HepG2 (cell line): ENCODE data around the gene ADSS1. TPM values are rescaled to one million over a fixed set of nuclear protein-coding genes. Genes with fewer than 3 reads are reported as not detected.
A peak's percentile ranks its signal among the peaks of the same experiment; 100 is the strongest.

Source experiments
- ATAC-seq: fragments of 200-7000 bp; cut with Tn5 transposase; 3 replicates; pipeline ENCODE4 v1.9.1; 2020; ENCODE audit warnings: mild to moderate bottlenecking, moderate library complexity
- BruUV-seq: library from RNA; stranded (reverse); fragments of 400-500 nt; replicated peaks from 2 replicates; lab custom pipeline; 2021; lab: Mats Ljungman, UMichigan
- CTCF ChIA-PET: fragments of 300-600 bp; formaldehyde crosslinking; extraction: SDS; loops from one replicate; lab custom pipeline; 2021; ENCODE audit warnings: low total read pairs, inconsistent platforms, low intra/inter-chr PET ratio; lab: Yijun Ruan, JAX
- POLR2A ChIA-PET: fragments of 350-600 bp; sonication (Branson Sonifier 250); formaldehyde crosslinking; loops from one replicate; lab custom pipeline; 2020; ENCODE audit warnings: antibody characterized with exemption, inconsistent platforms; lab: Yijun Ruan, JAX
- DNase-seq: peaks from one replicate; pipeline ENCODE4 v3.0.0-alpha.2; 2015; ENCODE audit warnings: low spot score
- FAIRE-seq: peaks from 3 replicates; lab custom pipeline; 2011; peaks lifted over from hg19 to GRCh38; lab: Jason Lieb, UNC
- H2AFZ ChIP-seq: one replicate; pipeline ENCODE4 v1.6.1; 2011; ENCODE audit warnings: low read length, inconsistent platforms
- H3K27ac ChIP-seq: fragments of 300-600 bp; 3 replicates; pipeline ENCODE4 v1.8.0; 2011; ENCODE audit warnings: mixed run types, mild to moderate bottlenecking, mixed read lengths, low read length, inconsistent platforms; ENCODE audit not compliant: insufficient read depth; ENCODE audit errors: extremely low read length
- H3K27me3 ChIP-seq, 2 experiments: fragments of 200-600 bp in 1 of 2; 2 replicates in 1 of 2; 3 replicates in 1 of 2; pipeline versions ENCODE4 v1.6.0 to v1.8.0; 2011; ENCODE audit warnings: low read length in 2 of 2, mild to moderate bottlenecking in 2 of 2, moderate library complexity in 2 of 2, inconsistent platforms in 1 of 2; ENCODE audit not compliant: insufficient read depth in 2 of 2, control insufficient read depth in 1 of 2
- H3K36me3 ChIP-seq, 2 experiments: fragments of 200-600 bp in 1 of 2; replicated peaks in 1 of 2; 2 replicates in 1 of 2; 3 replicates in 1 of 2; pipeline versions ENCODE4 v1.5.1 to v1.8.0; 2011; ENCODE audit warnings: low read length in 2 of 2, inconsistent platforms in 1 of 2; ENCODE audit not compliant: insufficient read depth in 2 of 2, control insufficient read depth in 1 of 2
- H3K4me1 ChIP-seq: 2 replicates; pipeline ENCODE4 v1.5.1; 2012; ENCODE audit warnings: low read length, inconsistent platforms; ENCODE audit not compliant: insufficient read depth
- H3K4me2 ChIP-seq: 2 replicates; pipeline ENCODE4 v1.6.0; 2011; ENCODE audit warnings: low read depth, low read length, inconsistent platforms
- H3K4me3 ChIP-seq, 3 experiments: fragments of 200-600 bp in 1 of 3; sonication (generic), shearing (Covaris generic) in 1 of 3; replicated peaks in 1 of 3; 2 replicates each; pipeline ENCODE4 v1.5.1; 2011 to 2016; ENCODE audit warnings: low read length in 3 of 3, inconsistent platforms in 2 of 3, low read depth in 2 of 3, mild to moderate bottlenecking in 2 of 3, control low read depth in 1 of 3, mixed read lengths in 1 of 3; ENCODE audit not compliant: insufficient read depth in 1 of 3
- H3K79me2 ChIP-seq: one replicate; pipeline ENCODE4 v1.6.1; 2011; ENCODE audit warnings: low read length, inconsistent platforms; ENCODE audit not compliant: insufficient read depth
- H3K9ac ChIP-seq: 2 replicates; pipeline ENCODE4 v1.6.0; 2011; ENCODE audit warnings: mild to moderate bottlenecking, low read depth, low read length, inconsistent platforms; ENCODE audit not compliant: insufficient read depth
- H3K9me3 ChIP-seq: 2 replicates; pipeline ENCODE4 v1.5.1; 2012; ENCODE audit warnings: mild to moderate bottlenecking, low read length
- H4K20me1 ChIP-seq: 2 replicates; pipeline ENCODE4 v1.6.0; 2011; ENCODE audit warnings: inconsistent platforms, mild to moderate bottlenecking, low read length, moderate library complexity; ENCODE audit not compliant: insufficient read depth
- DMAP1 ChIP-seq: IDR thresholded peaks from 2 replicates; pipeline ENCODE4 v1.6.1; 2016
- FOXO1 ChIP-seq: sonication (generic); formaldehyde crosslinking; IDR thresholded peaks from 2 replicates; pipeline ENCODE4 v1.4.0; 2020; ENCODE audit warnings: missing genetic modification reagents
- HMG20A ChIP-seq: IDR thresholded peaks from 2 replicates; pipeline ENCODE4 v1.6.1; 2016; ENCODE audit warnings: borderline replicate concordance
- LCORL ChIP-seq, 2 experiments: fragments of 450-650 bp in 1 of 2; sonication (generic) in 1 of 2; formaldehyde crosslinking in 1 of 2; IDR thresholded peaks; 2 replicates each; pipeline versions ENCODE4 v1.5.0 to v1.6.1; 2017 to 2020; ENCODE audit warnings: antibody characterized with exemption in 1 of 2, missing genetic modification reagents in 1 of 2
- MED13 ChIP-seq: sonication (generic); formaldehyde crosslinking; IDR thresholded peaks from 2 replicates; pipeline ENCODE4 v1.5.0; 2020; ENCODE audit warnings: missing genetic modification reagents
- MED8 ChIP-seq: sonication (generic); formaldehyde crosslinking; IDR thresholded peaks from 2 replicates; pipeline ENCODE4 v1.8.1; 2023; ENCODE audit warnings: mild to moderate bottlenecking, missing genetic modification reagents; ENCODE audit not compliant: insufficient replicate concordance
- RBFOX2 ChIP-seq: fragments of 200-400 bp; formaldehyde crosslinking; IDR thresholded peaks from 2 replicates; pipeline ENCODE4 v1.6.1; 2017; ENCODE audit warnings: low read depth, mild to moderate bottlenecking, low read length
- RCOR2 ChIP-seq: IDR thresholded peaks from 2 replicates; pipeline ENCODE4 v1.6.1; 2016; ENCODE audit warnings: missing biosample characterization, missing genetic modification reagents
- U2AF2 ChIP-seq: fragments of 200-400 bp; formaldehyde crosslinking; IDR thresholded peaks from 2 replicates; pipeline ENCODE4 v1.6.1; 2017; ENCODE audit warnings: low read depth, mild to moderate bottlenecking, low read length
- ZNF605 ChIP-seq: sonication (generic); formaldehyde crosslinking; IDR thresholded peaks from 2 replicates; pipeline ENCODE4 v1.8.0; 2022; ENCODE audit warnings: mild to moderate bottlenecking, missing genetic modification reagents
- ZNF746 ChIP-seq: sonication (generic); formaldehyde crosslinking; IDR thresholded peaks from 2 replicates; pipeline ENCODE4 v1.8.0; 2022; ENCODE audit warnings: mild to moderate bottlenecking, missing genetic modification reagents
- ZSCAN22 ChIP-seq: sonication (generic); formaldehyde crosslinking; IDR thresholded peaks from 2 replicates; pipeline ENCODE4 v1.4.0; 2020; ENCODE audit warnings: mild to moderate bottlenecking, missing genetic modification reagents
- WGBS: methylation state at CpG from one replicate; pipeline ENCODE4 v1.1.6; 2017; ENCODE audit warnings: low lambda C conversion rate; 5-methylcytosine and 5-hydroxymethylcytosine counted together
- in situ Hi-C: cut with HindIII; loops from 2 replicates; pipeline ENCODE4 v1.10.0; 2017; ENCODE audit warnings: low pct_unique_long_range_greater_than_20kb; ENCODE audit not compliant: extremely low pct_ligation_motif_present
- intact Hi-C: fragments of 100-400 bp; cut with micrococcal nuclease; formaldehyde crosslinking; loops from one replicate; pipeline ENCODE4 v1.10.0; 2022; ENCODE audit not compliant: unreplicated experiment
- polyA plus RNA-seq, 8 experiments: library from polyadenylated mRNA; depleted of rRNA in 3 of 8; stranded (reverse) in 7 of 8; unstranded in 1 of 8; fragments of >200 nt; fragmentation: Illumina TruSeq in 4 of 8; extraction: Trizol in 4 of 8; gene quantifications; 2 replicates each; pipeline versions ENCODE4 v1.2.1 to v1.2.3, GENCODE V29; 2011 to 2016; ENCODE audit warnings: low read depth in 4 of 8, missing spikeins in 1 of 8, mixed read lengths in 1 of 8; ENCODE audit not compliant: insufficient read depth in 1 of 8
- total RNA-seq, 5 experiments: library from RNA; depleted of rRNA; stranded (reverse); fragments of >200 nt; fragmentation: Illumina TruSeq; extraction: Trizol; gene quantifications; 2 replicates each; pipeline ENCODE4 v1.2.3, GENCODE V29; 2016; ENCODE audit warnings: low read depth in 1 of 5
- TF ChIP-seq, protein P1 (sequence below): IDR thresholded peaks from 2 replicates; pipeline ENCODE4 v1.6.1; 2016
- TF ChIP-seq, protein P2 (sequence below): sonication (generic); formaldehyde crosslinking; IDR thresholded peaks from 2 replicates; pipeline ENCODE4 v1.4.0; 2020; ENCODE audit warnings: missing genetic modification reagents
- TF ChIP-seq, protein P3 (sequence below): fragments of 450-650 bp; IDR thresholded peaks from 2 replicates; pipeline ENCODE4 v1.6.1; 2016

Gene ADSS1
- total and polyA plus RNA-seq, 2 of the 13 experiments (the other 11 are each of a cell fraction or from before 2014, with no cell fraction given) = 1.0 to 36.7 TPM

DNA sequence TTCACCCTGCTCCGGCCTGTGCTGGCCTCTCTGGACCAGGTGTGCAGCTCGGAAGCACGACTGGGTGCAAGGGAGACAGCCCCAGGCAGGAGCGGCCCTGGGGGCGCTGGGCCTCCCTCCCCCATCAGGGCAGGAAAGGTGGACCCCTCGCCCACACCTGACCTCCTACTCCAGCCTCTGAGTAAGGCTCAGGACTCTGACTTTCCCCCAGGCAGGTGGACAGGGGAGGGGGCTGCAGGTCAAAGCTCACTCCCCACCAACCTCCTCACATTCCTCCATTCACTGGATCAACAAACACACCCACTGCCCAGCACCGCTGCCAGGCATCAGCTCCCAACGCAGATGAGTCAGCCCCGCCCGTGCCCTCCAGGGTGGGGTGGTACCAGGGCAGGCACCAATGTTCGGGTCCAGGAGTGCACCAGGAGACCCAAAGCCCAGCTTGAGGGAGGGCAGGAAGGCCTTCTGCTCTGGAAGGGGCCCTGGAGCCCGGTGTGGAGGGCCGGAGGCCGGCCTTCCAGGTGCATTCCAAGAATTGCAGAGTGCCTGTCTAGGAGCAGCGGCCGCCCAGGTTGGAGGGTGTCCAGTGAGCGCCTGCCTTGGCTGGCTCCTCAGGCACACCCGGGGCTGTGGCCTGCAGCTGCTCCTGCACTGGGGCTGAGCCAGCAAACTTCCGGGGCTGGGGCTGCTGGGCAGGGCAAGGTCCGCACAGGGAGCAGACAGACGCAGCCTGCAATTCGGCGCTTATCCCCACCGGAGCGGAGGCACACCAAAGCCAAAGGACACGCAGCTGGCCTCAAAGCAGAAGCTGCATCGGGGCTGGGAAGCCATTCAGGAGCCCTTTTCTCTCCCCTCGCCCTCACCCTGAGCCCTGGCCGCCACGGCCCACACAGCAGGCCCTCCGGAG, 36.2 kb upstream of the ADSS1 start:
- peak overlapping the region; percentile 93 for H3K27ac ChIP-seq
- in situ Hi-C loops = no loop called here
- H2AFZ ChIP-seq = no peak overlapping the region
- POLR2A ChIA-PET = interaction anchor here (0.6 to 4.5 kb wide), 15 partner anchors 10 to 613 kb away, joined by 3 to 89 read pairs (median 4); partner anchors contain the start of genes BRF1, CDCA4 and SIVA1
- peak overlapping the region; percentile 66 to 86 (median 70) for H3K4me3 ChIP-seq
- FAIRE-seq (peak; percentile 77), ATAC-seq (peak; percentile 87), DNase-seq (peak; percentile 84)
- H3K79me2 ChIP-seq = peaks cover 31% of the 10 kb centered on the region
- H3K9me3 ChIP-seq = no peaks in the 10 kb centered on the region
- no TSS peak for BruUV-seq
- H4K20me1 ChIP-seq = peaks cover 15% of the 10 kb centered on the region; the same call in 1 of the 2 replicates
- CTCF ChIA-PET = no interaction called here
- intact Hi-C loops = loop anchor here (5.0 kb wide), 1 partner anchor 36 kb away; no protein-coding TSS in a partner anchor
- no peaks in the 10 kb centered on the region; a peak in 1 of 5 replicates for H3K36me3 ChIP-seq
- peak overlapping the region; percentile 75 for H3K9ac ChIP-seq
- H3K4me2 ChIP-seq = peak overlapping the region; percentile 80
- H3K4me1 ChIP-seq = peaks cover 77% of the 10 kb centered on the region
- no peaks in the 10 kb centered on the region for H3K27me3 ChIP-seq
- WGBS = 0% methylated on average over 8 of the region's 31 CpGs
- TF ChIP-seq, protein P1, sequence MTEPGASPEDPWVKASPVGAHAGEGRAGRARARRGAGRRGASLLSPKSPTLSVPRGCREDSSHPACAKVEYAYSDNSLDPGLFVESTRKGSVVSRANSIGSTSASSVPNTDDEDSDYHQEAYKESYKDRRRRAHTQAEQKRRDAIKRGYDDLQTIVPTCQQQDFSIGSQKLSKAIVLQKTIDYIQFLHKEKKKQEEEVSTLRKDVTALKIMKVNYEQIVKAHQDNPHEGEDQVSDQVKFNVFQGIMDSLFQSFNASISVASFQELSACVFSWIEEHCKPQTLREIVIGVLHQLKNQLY (CRISPR knock-in tag) = peak; percentile 54; the same call in 1 of the 2 replicates
- no peak; the same call in 1 of the 2 replicates for TF ChIP-seq MED13 (CRISPR knock-in tag)
- TF ChIP-seq FOXO1 (CRISPR knock-in tag) = peak; percentile 52; the same call in 1 of the 2 replicates
- peak; percentile 85 for TF ChIP-seq MED8
- TF ChIP-seq DMAP1 = peak; percentile 83
- TF ChIP-seq, protein P2, sequence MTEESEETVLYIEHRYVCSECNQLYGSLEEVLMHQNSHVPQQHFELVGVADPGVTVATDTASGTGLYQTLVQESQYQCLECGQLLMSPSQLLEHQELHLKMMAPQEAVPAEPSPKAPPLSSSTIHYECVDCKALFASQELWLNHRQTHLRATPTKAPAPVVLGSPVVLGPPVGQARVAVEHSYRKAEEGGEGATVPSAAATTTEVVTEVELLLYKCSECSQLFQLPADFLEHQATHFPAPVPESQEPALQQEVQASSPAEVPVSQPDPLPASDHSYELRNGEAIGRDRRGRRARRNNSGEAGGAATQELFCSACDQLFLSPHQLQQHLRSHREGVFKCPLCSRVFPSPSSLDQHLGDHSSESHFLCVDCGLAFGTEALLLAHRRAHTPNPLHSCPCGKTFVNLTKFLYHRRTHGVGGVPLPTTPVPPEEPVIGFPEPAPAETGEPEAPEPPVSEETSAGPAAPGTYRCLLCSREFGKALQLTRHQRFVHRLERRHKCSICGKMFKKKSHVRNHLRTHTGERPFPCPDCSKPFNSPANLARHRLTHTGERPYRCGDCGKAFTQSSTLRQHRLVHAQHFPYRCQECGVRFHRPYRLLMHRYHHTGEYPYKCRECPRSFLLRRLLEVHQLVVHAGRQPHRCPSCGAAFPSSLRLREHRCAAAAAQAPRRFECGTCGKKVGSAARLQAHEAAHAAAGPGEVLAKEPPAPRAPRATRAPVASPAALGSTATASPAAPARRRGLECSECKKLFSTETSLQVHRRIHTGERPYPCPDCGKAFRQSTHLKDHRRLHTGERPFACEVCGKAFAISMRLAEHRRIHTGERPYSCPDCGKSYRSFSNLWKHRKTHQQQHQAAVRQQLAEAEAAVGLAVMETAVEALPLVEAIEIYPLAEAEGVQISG = peak; percentile 74
- TF ChIP-seq ZSCAN22 (CRISPR knock-in tag) = peak; percentile 46; the same call in 1 of the 2 replicates
- TF ChIP-seq U2AF2 = no peak
- TF ChIP-seq RCOR2 (CRISPR knock-in tag) = 0 out of 2 replicates have a peak, but pooled peaks have one; percentile 32
- peak; percentile 87 for TF ChIP-seq RBFOX2
- TF ChIP-seq HMG20A (CRISPR knock-in tag) = peak; percentile 18; the same call in 1 of the 2 replicates
- peak; percentile 41; the same call in 1 of the 2 replicates for TF ChIP-seq ZNF605
- TF ChIP-seq, protein P3, sequence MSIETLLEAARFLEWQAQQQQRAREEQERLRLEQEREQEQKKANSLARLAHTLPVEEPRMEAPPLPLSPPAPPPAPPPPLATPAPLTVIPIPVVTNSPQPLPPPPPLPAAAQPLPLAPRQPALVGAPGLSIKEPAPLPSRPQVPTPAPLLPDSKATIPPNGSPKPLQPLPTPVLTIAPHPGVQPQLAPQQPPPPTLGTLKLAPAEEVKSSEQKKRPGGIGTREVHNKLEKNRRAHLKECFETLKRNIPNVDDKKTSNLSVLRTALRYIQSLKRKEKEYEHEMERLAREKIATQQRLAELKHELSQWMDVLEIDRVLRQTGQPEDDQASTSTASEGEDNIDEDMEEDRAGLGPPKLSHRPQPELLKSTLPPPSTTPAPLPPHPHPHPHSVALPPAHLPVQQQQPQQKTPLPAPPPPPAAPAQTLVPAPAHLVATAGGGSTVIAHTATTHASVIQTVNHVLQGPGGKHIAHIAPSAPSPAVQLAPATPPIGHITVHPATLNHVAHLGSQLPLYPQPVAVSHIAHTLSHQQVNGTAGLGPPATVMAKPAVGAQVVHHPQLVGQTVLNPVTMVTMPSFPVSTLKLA = no peak
- TF ChIP-seq ZNF746 = 0 out of 2 replicates have a peak, but pooled peaks have one; percentile 32
- TF ChIP-seq LCORL (IDR thresholded peaks at IDR 0.05) = no peak
- peak; percentile 91 for TF ChIP-seq LCORL (CRISPR knock-in tag; IDR thresholded peaks at IDR 0.05)
